CD4-positive, alpha-beta T cell treated with Interleukin-17A for 4 hours (primary cell): ENCODE results near the gene RIMS1.
"Not testable (repeated sequence)": the region's sequence is repeated elsewhere in the genome, so short reads cannot be mapped to it uniquely, and the experiment has no call there.

Experiments
- DNase-seq: peaks from one replicate; pipeline ENCODE4 v3.0.0-alpha.2; 2020; ENCODE audit warnings: mixed read lengths

Gene RIMS1

DNA sequence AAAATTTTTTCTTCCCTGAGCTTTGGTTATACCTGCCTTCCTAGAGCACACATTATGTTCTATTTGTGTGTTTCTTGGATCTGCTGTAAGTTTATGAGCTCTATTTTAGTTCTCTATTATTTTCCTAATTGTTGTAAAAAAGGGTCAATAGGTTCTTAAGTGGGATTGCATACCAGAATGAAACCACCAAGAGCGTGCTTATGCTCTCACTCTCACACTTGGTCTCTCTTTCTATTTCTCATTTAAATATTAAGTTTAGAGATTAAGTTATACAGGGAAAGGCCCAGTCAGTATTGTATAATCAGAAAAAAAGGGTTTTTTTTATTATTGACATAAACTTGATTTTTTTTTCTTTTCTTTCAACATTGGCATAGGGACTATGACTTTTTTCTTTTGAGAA is 96.8 kb downstream of the RIMS1 start:
- DNase-seq = no peak

DNA sequence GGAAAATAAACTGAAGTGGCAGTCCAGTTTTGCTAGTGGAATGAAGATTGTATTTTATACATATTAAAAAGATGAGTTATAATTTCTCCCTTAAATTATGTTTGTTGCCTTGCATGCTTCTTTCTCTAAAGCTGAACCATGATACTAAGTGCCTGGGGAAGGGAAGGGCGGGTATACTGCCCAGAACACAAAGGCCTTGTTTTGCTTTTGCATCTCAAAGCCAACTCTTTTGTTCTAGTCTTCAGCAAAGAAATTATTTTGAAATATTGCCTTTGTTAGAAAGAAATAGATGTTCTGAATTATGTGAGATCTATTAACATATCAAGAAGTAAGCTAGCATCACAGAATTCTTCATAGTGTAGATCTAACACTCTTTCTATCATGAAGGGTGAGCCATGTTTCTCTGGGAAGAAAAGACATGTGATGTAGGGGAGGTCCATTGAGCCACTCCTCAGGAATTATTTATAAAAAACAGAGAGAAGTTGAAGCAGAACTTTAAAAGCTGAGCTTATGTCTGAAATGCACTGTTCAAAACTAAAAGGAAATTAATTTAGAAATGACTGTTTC is 108.4 kb downstream of the RIMS1 start:
- no peak for DNase-seq

DNA sequence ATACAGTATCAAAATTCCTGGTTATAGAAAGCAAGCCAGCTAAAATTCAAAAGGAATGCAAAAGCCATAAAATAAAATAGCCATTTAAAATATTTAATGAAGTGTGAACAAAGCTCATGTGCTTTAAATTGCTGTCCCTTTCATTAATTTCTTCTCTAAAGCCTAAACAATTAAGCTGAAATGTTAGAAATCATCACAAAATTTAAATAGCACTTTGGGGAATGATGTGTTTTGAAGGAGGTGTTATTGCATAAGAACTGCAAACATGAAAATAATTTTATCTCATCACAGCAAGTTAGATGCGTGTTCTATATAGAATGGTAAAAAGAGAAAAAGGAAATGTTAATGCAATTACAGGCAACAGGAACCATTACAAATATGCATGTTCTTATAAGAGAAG is 111.0 kb downstream of the RIMS1 start:
- no peak for DNase-seq

DNA sequence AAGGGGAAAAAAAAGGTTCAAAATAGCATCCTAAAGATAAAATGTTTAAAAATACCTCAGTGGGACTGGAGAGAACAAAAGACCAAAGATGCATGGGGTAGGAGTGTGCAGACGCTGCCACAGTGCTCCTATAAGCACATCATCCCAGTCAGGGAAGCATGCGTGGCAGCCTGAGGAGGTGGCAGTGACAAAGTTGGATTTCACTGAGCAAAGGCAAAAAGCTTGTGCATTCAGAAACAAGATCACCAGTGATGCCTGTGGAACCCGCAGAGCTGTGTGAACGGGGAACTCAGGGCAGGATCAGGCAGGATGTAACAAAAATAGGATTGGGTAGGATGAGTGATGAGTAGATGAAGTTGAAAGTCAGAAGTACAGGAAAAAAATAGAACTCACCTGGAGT is 116.1 kb downstream of the RIMS1 start:
- DNase-seq = no peak

DNA sequence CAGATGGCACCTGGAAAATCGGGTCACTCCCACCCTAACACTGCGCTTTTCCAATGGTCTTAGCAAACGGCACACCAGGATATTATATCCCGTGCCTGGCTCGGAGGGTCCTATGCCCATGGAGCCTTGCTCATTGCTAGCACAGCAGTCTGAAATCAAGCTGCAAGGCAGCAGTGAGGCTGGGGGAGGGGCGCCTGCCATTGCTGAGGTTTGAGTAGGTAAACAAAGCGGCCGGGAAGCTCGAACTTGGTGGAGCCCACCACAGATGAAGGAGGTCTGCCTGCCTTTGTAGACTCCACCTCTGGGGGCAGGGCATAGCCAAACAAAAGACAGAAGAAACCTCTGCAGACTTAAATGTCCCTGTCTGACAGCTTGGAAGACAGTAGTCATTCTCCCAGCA is 120.2 kb downstream of the RIMS1 start:
- DNase-seq = not testable (repeated sequence)

DNA sequence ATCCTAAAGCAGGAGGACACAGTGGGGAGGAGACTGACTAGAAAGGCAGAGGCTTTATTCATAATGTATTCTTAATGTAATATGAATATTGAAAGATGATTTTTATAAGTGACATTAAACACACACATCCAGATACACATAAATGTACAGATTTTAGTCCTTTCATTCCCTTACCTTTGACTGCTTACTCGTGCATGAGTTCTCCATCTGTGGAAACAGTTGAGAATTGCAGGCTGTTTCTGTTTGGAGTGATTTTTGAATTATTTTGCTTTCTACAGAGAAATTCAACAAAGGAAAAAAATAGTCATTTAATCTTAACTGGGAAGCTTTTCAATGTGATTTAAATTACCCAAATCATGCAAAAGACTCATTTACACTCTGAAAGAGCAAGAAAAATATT is 136.5 kb downstream of the RIMS1 start:
- DNase-seq = no peak

DNA sequence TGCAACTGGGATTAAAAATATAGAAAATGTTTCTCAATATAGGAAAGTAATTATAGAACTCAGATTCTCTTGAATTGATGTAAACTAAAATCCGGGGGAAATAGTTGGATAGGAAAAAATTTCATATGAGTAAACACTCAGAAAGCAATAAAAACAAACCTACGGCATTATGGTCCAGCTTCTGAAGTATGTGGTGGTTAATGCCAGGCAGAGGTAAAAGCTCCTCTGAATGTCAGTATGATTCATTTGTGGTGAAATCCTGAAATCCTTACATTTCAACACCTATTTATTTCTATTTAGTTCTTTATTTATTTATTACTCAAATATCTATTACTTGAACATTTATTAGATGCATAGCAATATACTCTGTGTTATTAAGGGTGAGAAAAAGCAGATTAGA is 145.1 kb downstream of the RIMS1 start:
- no peak for DNase-seq

DNA sequence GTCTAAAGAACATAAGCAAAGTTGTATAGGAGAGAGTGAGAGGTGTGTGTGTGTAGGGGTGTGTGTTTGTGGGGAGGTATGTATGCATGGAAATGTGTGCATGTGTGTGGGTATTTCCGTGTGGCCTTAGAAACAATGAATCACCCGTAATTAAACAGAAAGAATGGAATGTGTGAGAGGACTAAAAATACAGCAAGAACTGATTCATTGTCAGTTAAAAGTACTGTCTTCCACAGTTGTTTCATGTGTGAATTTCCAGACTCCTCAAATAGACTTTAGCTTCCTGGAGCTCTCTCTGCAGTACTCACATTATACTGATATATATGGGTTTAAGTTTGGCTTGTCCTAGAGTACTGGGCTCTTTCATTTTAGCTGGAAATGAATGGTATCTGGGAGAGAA is 145.7 kb downstream of the RIMS1 start:
- DNase-seq = no peak

DNA sequence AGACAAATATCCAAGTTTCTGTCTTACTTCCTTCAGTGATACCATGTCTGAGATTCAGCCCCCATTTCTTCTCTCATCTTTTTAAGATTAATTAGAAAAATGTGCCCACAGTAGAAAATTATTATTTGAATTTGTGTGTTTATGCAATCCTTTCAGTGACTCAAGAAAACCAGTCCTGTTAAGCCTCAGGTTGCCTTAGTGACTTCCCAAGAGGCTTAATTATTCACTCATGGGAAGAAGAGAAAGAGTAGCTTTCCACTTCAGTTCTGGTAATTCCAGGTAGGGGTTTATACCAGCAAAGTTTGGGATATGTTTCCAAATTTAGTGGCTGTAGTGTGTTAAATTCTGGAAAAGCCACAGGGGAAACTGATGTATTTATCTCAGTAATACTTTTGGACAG is 149.1 kb downstream of the RIMS1 start:
- no peak for DNase-seq

DNA sequence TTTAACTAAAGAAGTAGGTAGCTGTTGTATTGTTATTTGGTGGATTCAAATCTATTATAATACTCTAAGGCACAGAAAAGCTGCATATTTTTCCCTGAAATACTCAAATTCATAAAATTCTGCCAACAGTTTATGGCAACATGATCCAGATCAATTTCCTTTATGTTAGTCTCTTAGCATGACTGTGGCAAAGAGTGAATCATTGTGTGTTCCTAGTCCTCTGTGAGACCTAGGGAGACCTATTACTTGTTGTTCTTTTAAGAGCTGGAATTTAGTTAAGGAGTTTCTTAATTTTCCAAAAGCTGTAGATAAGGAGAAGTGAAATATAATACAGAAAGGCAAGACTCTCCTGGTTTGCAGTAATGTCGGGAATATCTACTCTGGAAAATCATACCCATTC is 149.6 kb downstream of the RIMS1 start:
- DNase-seq = no peak

DNA sequence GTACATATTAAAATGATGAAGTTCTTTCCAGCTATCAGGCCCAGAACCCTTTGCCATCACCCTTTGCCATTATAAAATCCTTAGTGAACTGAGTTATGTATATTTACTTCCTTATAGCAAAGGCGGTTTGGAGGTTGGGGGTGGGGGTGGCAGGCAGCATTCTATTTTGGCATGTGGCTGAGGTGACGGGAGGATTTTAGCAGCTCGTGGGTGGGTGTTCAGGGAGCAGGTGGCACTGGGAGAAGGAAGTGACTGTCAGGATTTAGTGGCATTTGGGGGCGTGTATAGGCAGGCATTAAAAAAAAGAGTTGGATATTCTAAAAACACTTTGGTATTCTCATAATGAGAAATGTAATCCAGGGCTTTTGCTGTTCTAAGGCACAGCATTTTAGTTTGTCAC is 150.7 kb downstream of the RIMS1 start:
- no peak for DNase-seq

DNA sequence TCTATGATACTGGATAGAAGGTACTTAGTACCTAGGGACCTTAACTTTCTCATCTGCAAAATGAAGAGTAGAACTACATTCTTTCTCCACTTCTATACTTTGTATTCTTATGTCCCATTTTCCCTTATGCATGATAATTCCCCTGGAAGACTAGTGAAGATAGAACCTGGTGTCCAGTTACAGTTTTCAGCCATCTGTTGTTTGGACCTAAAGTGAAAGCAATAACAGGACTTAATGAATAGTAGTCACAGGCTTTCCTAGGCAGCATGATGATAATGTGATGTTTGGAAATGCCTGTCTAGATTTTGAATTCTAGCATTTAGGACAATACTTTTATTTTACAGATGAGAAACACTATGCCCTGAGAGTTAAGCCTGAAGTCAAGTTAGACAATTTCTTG is 153.8 kb downstream of the RIMS1 start:
- no peak for DNase-seq

DNA sequence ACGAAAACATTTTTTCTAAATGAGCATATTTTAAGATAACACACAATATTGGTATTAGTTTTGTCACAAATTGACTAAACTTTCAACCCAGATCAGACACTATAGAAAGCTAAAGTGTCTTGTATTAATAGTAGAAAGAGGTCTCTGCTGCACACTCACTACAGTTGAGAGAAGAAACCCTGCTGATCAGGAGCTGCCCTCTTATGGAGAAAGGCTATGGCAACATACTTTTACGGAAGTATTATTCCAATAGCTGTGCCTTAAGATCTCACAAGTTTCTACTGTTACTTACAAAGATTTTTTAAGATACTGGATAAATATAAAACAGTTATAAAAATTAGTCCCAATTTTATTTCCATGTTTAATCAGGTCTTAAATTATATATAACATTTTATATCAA is 155.7 kb downstream of the RIMS1 start:
- DNase-seq = no peak

DNA sequence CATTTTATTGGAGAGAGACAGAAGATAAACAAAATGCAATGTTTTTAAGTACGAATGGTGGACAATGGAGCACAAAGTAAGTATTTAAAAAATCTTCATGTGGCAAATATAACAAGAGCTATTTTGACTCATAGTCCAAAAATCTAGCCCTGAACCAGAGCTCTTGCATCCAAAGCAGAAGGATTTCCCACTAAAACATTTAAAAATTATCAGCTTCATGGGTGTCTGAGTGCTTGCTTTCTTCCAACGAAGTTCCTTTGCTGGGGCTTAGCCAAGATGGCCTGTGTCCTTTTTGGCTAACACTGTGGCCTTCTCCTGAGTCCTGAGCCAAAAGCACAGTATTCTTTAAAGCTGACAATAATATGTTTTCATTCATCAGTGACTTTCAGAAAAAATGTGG is 161.7 kb downstream of the RIMS1 start:
- DNase-seq = no peak

DNA sequence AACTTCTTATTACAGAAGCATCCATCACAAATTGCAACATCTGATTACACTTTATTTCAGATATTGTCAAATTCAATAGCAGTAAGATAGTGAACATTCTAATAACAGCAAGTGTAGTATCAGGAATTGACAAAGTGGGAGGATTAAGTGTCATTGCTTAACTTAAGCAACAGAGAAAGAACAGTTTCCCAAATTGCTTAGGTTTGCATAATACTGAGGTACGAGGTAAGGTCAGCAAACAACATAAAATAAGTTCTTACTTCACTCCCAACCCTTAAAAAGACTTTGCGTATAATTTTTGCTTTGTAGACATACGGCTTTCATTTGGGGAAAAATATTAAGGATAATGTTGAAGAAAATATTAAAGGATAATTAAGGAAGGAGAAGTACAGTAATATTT is 163.0 kb downstream of the RIMS1 start:
- DNase-seq = no peak

DNA sequence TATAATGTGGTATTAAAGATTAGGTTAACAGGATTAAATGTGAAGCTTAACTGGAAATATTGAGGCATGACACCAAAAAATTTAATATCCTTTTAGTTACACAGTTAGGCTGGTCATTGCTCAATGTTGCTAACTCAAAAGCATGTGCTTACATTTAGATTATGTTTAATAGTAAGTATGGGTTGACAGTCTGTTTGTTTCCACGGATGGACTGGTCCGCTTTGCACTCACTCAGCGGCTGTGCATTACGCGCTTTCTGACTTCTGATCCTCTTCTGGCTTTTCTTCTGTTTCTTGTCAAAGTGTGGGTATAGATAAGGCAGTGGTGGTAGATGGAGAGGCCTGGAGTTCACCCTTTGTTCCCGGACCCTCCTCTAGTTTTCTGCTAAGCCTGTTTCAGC is 174.9 kb downstream of the RIMS1 start:
- DNase-seq = no peak

DNA sequence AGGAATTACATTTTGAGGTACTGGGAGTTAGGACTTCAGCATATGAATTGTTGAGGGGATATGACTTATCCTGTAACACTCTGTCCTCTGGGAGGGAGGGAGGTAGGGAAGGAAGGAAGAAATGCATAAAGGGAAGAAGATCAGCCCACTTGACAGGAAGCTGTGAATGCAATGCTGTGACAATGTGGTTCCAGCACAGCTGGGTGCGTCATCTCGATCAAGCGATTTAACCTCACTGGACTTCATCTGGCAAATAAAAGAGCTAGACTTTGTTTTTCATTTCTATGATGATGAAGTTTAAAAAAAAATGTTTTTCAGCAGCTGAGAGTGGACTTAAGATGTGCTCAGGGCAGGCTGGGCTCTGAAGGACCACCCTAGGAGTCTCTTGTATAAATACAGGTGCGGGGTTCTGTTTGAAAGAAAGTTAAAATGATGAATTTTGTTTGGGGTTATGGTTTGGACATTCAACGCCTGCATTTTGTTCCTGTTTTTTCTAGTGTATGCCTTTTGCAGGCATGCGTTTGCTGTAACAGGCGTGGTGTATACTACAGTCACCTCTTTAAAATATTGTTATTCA is 178.1 kb downstream of the RIMS1 start:
- DNase-seq = no peak

DNA sequence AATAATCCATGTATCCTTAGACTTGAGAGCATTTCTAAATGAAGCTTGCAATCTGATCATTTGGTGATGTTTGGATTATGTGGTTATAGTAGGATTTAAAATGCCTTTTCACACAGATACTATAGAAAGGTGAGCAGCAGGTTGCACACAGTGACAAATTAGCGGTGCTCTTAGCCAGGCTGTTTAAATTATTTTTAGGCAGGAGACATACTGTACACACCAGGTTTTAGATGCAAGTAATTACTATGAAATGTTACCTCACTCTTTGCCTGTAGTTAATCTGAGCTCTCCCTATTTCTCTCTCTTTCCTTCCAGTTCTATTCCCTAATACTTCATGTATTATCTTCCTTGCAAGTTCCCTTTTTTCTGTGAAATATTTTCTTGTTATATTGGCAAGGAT is 191.7 kb downstream of the RIMS1 start:
- DNase-seq = no peak

DNA sequence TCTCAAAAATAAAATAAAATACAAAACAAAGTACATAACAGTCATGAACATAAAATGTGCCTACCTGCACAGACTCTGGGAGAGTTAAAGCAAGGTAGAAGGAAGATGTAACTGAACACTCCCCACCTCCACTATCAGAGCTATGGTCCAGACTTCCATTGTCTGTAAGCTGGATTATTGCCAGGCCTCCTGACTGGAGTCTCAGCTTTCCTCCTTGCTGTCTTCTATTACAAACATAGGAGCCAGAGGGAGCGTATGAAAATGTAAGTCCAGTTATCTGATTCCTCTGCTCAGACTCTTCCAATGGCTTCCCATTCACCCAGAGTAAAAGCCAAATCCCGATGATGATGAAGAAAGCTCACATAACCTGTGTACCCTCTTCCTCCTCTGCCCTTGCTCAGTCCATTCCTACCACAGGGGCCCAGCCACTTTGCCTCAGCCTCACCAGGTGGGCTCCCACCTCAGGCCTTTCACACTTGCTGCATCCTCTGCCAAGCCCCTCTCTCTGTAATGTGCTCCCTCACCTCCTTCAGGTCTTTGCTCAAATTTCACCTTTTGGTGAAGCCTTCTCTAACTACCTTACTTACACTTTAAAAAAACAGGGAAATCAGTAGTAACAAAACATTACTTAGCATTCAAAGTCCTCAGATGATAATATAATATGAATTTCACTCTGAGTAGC is 194.1 kb downstream of the RIMS1 start:
- DNase-seq = no peak

DNA sequence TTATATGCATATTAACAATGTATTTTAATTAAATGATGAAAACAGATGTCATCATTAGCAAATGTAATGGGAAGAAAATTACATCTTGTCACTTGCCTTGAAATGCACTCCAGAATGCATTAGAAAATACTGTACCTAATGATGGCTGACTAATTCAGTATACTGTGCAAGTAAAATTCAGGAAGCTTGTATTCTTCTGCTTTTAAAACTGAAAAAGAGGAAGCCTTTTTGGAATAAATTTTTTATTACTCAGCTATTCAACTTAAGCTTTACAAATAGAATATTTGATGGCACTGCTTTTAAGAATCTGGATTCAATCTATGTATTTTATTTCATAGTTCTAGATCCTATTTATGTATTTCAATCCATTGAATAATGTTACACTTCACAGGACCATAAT is 195.5 kb downstream of the RIMS1 start:
- DNase-seq = no peak

DNA sequence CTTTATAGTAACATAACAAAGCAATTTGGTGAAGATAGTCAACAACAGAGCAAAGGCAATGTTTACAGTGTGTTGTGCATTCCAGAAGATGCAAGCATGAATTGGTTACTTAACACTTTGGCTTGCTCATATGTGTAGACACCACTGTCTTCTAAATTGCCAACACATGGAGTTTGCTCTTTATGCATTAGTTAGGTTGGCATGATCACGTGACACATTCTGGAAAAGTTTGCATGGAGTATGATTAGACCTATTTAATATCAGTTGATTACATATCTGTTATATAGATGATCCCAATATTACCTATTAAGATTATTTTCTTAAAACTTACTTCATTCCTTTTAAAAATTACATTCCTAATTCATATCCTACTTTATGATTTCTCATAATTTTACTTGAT is 197.6 kb downstream of the RIMS1 start:
- DNase-seq = no peak

DNA sequence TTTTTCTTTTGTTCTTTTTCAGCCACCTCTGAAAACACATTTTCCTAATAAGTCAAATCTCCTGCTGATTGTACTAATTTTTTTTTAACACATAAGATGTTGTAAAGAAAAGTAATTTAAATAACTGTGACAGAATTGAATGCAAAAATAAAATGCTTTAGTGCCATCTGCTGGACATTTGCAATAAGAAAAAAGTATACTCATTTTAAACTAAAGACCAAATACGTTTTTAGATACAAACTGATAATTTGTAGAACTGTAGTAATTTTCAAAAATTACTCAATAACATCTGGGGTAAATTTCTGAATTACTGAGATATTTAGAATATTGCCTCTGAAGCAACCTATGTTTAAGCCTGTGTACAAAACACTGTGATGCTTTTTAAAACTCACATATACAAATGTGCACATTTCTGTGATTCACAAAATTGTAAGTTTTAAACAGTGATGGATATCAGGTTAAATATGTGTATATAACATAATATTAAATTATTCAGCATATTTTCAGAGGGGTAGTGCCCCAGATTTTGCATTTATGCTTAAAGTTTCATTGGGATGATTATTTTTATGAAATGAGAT is 198.7 kb downstream of the RIMS1 start:
- no peak for DNase-seq

DNA sequence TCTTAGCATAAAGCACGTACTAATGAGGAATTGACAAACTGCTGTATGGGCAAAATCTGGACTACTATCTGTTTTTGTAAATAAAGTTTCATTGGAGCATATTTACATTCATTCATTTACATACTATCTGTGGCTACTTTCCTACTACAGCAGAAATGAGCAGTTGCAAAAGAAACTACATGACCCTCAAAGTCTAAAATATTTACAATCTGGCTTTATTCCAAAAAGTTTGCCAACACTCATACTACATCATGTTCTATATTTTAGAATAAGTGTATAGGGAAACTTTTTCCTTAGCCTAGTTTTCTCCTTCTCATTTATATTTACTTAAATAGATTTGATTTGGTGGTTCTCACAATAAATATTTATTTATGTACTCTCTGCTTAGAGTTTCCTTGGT is 208.2 kb downstream of the RIMS1 start:
- DNase-seq = no peak

DNA sequence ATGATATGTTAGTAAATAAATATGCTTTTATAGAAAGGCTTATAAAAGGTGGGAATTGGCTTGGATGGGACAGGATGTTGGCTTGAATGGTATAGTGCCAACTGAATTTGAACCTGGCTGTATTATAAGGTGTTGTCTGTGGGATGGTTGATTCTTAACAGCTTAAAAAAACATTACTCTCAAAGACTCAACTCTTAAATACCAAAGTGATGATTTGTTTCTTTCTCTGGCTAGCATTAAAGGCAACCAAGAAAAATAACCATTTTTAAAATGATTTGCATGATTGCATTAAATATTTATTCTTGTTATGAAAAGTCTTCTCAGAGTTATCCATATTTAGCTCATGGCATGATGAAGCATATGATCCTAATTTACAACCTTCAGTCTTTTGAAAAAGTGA is 216.2 kb downstream of the RIMS1 start:
- no peak for DNase-seq

DNA sequence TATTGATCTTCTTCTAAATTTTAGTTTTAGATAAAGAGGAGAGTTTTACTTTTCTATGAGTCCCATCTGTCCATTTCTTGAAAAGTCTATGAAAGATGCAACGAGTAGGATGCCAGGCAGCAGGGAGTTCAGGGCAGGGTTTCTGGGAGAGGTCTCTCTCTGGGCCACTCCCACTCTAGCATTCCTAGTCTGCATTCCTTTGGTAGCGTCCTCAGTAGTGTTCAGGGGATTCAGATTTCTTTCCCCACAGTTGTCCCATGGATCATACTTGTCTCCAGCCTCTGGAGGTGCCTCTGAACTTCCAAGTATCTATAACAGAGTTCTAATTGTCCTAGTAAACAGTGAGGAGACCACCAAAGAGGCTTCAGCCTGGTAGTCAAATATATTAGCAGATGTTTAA is 225.3 kb downstream of the RIMS1 start:
- DNase-seq = no peak
